Stimulated activated CD8-positive, alpha-beta memory T cell treated with anti-CD3 and anti-CD28 coated beads, Interleukin-12 subunit alpha, Interleukin-12 subunit beta, amount 100 ng/mL, for 24 hours (primary cell): ENCODE data around the gene EML6.

Source experiments
- DNase-seq: peaks from one replicate; pipeline ENCODE4 v3.0.0-alpha.2; 2020; ENCODE audit errors: extremely low read depth

Gene EML6

DNA sequence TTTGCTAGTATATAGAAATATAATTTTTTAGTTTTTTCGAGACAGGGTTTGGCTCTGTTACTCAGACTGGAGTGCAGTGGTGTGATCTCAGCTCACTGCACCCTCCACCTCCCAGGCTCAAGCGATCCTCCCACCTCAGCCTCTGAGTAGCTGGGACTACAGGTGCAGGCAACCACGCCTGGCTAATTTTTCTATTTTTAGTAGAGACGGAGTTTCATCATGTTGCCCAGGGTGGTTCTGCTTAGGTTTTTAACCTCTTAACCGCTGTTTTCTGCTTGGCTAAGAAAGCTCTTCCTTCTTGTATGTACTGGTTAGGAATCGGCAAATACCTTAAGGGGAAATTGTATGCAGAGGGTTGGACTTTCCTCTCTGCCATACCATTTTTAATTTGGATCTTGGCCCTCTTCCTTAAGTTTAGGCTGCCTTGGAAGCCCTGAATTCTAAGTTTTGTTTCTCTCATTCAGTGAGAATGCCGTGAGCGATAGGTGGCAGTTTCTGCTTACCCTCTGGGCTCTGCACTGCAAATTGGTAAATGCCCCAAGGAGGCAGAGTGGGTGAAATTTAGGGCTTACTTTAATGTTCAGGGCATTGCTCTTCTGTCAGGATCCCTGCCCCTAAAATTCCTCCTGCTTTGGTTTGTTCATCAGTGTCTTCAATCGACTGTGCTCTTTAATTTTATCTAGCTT lies 32.3 kb downstream of the EML6 start:
- no peak for DNase-seq

DNA sequence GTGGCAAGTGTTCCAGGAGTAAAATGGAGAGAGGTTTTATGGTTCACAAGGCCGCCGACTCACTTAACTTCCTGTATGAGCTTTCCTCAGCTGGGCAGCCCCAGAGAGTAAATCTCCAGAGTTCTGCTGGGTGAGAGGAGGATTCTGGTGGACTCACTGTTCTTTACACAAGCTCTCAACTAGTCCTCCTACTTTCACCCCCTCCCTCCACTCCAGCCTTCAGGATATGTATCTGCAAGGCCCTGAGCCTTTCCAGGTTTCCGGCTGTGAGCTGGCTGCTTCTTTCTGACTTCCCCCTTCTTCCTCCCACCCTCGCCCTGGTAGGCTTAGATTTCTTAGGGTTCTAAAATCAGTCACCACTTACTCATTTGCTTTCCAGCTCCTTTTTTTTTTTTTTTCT lies 34.0 kb downstream of the EML6 start:
- no peak for DNase-seq

DNA sequence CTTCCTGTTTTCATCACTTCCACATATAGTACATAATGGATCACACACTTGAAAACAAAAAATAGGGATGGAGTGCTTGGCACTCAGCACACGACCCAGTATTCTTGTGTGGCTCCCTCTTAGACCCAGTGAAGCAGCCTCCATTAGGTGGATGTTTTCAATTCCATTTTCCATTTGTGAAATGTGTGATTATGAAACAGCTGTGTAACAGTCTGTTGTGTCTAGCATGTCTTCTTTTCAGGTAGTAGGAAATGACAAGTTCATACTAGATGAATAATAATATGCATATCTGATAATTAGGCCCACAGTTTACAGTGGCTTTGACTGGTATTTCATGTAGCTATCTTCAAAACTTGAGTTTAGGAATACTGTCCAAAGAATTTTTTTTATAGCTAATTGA lies 35.5 kb downstream of the EML6 start:
- no peak for DNase-seq

DNA sequence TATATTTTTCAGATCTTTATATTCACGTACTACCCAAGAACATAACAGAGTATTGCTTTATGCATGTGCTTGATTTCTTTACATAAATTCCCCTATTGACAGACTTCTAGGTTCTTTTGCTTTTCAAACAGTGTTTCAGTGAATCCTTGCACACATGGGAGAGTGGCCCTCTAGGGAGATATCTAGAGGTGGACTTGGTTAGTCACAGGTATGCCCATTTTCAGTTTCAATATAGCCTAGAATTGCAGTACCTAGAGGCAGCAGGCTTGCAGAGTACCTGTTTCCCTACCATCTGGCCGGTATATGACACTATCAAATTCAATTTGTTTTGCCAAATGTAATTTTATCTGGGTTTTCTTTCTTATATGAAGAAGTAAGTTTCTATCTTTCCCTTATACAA lies 36.8 kb downstream of the EML6 start:
- DNase-seq: no peak

DNA sequence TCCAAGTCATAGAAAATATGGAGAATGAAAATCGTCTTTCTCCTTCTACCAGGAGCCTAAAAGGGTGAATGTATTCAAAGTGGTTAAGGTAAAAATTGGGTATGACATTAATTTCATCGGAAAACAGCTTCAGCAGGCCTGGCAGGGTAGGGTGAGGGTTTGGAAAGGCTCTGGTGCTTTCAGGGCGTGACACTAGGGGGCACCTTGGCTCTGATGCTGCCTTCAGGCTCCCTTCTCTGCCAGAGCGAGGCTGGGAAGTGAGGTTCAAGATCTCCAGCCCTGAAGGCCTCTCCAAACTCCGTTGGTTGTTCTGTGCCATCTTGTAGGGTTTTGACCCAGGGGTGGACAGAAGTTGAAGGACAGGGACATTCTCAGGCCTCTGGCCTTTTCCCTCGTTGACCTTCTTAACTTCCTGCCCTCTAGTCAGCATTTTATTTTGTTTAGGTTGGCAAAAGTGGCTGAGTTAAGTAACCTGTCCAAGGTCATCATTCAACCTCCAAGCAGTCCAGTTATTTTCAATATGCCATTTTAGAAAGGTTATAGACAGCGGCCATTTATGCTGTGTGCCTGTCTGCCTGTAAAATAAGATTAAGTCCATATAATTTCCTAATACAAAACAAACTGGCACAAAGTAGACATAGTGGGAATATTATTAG lies 40.3 kb downstream of the EML6 start:
- no peak for DNase-seq

DNA sequence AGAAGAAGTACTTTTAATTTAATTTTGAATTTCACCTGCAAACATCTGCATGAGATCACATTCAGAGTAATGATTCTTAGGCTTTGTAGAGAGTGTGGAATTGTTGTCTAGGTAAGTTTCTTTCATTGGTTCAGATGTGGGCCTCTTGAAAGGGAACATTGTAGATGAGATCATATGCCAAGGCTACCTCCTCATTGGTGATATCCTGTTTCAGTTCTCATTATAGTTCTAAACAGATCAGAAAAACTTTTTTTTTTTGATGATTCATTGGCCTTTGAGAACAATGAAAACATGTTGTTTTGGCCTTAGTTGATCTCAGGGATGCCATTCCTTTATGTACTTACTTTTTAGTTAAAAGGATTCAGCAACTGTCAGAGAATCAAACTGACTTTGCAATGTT lies 44.5 kb downstream of the EML6 start:
- no peak for DNase-seq

DNA sequence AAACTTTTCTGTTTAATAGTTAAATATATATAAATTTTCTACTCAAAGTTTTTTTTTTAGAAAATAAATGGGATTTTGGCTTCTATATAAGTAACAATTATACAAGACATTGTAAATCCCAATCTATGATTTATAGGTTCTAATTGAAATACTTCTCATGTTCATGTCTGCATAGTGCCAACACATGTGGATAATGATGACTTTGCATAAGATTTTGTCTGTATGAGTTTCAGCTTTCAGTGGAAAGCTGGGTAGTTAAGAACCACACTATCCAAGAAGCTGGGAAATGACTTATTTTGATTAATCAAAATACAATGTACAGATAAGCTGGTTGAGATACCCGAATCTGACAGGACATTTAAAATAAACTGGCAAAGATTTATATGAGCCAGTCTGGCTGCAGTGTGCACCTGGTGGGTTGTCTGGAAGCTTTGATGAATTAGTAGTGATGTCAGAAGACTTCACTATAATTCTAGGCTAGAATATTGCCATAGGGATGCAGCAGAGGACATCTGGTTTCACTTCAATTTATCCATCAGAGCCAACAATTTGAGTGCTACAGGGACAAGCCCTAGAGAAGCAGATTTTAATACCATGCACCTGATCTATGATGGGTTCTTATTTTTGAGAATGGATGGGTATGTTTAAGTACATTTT lies 45.4 kb downstream of the EML6 start:
- no peak for DNase-seq

DNA sequence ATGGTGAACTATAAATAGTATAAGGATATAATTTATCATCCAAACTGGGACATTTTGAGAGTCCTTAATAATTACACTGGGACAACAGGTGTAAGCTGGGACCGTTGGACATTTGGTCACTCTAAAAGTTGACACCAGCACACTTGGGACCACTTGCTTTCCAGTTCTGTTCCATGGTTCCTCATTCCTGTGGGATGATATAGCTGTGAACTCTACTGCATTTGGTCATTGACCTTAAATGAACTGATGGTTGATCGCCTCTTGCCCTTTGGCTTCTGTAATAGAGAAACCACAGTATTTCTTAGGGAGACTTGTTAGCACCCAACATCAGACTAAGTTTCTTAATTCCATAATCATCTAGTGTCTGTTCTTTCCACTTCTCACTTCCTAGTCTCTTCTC lies 46.7 kb downstream of the EML6 start:
- DNase-seq: no peak

DNA sequence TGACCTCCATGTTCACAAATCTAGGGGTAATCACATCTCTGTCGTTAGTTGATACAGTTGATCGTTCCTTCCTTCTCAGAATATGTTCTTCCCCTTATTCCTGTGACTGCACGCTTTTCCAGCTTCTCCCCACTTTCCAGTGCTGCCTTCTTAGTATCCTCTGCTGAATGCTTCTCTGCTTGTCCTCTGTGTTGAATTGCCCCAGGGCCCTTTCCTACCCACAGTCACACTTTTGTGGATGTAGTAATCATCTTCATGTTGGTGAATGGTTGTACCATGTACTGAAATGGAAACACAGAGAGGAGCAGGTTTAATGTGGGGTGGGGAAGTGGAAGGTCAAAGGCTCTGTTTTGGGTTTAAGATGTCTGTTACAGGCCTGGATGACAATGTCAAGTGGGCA lies 47.2 kb downstream of the EML6 start:
- DNase-seq: no peak

DNA sequence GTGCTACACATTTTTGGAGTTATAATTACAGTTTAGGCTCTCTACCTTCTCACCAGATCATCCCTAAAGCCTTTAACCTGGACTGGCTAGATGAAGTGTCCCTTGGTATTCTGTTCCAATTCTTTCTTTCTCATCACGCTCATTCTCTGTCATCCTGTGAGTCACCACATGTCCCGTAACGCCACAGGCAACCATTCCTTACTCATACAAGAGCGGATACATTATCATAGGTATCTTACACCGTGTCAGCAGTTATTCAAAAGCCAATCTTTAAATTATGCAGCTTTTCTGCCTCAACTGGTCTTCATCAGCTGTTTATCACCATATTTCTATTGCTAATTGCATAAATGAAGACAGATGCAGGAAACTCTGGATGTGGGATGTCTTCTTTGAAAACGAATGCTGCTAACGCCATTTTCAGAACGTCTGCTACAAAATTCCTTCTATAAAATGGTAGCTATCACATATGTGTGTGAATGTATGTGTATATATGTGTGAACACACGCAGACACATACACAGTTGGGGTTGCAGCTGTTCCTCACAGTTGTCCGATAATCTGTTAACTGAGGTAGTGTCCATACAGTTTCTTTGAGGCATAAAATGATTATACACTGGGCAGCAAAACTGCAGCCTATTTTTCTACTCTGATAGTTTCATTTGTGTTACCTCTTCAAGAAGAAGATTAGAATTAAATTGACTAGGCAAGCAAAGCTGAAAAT lies 47.9 kb downstream of the EML6 start:
- DNase-seq: no peak

DNA sequence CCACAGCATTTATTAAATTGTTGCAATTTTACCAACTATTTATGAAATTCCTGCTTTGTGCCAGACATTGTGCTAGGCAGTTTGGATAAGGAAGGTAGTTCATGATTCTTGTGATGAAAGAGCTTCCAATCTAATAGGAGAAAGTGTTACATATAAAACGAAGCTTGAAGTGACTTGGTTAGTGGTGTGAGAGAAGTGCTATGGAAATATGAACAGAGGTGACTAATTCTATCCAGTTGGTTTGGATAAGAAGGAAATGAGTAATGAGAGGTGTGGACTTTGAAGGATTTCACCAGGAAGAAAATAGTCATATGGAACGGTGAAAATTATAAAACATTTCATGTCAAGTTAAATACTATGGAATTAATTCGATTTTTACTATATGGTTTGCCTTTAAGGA lies 48.6 kb downstream of the EML6 start:
- no peak for DNase-seq

DNA sequence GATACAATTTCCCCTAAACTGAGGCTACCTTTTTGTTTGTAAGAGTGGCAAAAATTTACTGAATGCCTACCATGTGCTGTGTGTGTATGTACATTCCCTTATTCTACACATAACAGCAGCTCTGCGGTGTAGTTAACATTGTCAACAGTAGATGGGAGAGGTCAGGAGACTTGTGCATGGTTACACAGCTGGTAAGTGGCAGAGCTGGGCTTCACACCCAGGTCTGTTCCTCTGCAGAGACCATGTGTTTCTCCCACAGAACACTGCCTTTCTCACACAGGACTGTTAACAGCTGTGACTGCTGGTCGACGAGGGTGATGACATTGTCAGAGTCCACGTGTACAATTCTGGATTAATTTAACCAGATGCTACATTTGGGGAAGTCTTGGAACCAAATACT lies 49.1 kb downstream of the EML6 start:
- DNase-seq: no peak

DNA sequence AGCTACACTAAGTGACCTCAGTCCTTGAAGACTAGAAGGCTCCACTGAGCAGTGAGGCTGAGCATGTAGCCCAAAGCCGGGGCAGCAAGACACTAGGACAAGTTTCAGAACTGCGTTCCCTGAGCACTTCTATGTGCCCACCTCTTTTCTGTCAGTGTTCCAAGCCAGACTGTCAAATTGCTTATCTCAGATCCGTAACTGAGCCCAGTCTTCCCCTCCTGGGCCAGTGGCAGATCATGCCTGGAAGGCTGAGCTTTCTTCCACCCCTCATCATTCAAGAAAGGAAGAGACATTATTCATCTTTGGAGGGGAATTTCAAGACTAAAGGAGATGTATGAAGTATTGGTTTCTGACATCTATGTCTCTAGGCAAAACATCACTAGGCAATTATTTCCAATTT lies 49.8 kb downstream of the EML6 start:
- DNase-seq: no peak

DNA sequence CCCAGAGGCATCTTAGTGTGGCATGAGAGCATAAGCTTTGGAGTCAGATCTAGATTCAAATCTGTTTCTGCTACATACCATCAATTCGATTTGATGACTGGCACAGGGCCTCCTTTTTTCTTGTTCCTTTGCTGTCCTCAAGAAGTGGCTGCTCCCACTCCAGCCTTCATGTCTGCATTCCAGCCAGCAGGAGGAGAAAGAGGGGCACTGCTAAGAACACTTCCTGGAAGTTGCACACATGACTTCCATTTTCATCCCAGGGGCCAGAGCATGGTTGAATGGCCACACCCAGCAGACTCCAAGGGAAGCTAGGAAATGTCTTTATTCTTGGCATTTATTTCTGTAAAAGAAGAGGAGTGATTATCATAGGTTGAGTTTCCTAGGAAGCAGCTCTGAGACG lies 50.4 kb downstream of the EML6 start:
- DNase-seq: no peak

DNA sequence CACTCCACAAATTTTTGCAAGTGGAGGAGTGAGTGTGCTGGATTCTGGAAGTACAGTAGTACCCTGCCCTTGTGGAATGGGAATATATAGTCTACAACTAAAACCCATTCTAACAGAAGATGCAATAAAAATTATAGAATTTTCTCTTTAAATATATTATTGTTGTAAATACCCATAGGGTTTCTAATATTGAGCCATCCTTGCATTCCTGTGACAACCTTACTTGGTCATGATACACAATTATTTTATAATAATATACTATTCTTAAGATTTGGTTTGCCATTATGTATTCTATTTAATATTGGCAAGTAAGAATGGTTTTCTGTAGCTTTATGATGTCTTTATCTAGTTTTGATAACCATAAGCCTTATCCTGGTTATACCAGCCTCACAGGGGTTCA lies 52.2 kb downstream of the EML6 start:
- DNase-seq: no peak

DNA sequence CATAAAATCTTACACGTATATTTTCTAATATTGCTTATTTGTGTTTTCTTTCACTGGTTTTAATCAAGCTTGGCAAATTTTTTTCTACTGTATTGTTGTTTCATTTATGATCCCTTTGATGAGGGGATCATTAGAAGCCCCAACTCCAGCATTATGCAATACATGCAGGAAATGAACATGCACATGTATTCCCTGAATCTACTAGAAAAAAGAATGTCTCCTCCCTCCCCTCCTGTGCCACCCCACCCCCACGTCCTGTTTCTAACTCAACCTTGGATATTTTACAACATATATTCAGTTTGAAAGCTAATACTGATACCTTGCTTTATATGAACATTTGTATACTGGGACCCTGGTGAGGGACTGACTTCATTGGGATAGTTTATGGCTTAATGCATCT lies 53.0 kb downstream of the EML6 start:
- DNase-seq: no peak

DNA sequence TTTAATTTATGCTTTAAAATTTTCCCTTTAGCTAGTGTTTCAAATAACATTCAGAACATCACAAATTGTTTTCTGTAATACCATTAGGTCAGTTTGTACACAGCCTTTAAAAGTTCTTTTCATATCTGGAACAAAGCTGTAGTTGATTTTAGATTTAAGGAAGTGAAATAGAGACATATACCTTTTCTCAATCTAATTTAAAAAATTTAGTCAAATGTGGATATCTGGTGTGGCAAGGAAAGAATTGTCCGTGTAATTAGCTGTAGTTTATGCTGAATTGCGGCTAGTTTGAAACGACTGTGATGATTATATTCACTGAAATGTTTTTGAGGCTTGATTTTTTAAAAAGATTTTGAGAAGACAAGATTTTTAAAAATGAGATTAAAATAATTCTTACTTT lies 59.9 kb downstream of the EML6 start:
- DNase-seq: no peak

DNA sequence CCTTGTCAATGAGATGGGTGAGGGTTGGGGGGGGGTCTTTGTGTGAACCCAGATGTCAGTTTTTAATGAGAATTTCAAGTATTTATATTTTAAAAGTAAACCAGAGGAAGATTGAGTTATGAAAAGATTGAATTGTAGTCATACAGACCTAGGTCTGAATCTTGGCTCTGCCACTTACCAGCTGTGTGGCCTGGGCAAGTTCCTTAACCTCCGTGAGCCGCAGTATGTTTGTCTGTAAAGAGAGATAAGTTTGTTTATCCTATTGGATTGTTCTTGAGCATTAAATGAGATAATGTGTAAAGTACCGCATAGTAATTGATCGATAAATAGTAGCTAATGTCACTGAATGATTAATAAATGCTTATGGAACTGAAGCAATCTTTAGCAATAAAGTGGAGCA lies 63.8 kb downstream of the EML6 start:
- no peak for DNase-seq

DNA sequence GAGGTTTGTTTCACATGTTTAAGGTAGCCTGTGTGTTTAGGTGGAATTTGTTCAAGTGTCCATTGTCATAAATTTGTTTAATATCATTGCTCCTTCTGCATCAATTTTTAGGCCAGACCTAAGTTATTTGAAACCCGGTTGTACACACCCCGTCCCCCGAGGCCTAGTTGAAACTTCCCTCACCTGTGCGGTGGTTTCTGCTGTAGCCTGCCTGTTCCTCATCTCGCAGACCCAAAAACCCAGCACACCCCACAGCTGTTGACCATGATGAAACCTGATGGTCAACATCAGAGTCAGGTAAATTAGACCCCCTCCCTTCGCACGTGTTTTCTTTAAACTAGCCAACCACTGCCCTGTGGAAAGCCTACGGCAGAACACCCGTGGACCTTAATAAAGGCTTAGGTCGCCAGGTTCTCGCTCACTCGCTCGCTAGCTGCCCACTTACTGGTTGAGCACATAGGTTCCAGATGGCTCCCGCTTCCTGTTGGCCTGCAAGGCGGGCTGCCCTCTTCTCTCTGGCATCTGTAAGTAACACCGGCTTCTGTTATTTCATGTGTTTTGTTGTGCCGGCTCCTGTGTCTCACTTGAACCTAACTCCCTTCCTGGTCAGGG lies 64.4 kb downstream of the EML6 start:
- DNase-seq: no peak

DNA sequence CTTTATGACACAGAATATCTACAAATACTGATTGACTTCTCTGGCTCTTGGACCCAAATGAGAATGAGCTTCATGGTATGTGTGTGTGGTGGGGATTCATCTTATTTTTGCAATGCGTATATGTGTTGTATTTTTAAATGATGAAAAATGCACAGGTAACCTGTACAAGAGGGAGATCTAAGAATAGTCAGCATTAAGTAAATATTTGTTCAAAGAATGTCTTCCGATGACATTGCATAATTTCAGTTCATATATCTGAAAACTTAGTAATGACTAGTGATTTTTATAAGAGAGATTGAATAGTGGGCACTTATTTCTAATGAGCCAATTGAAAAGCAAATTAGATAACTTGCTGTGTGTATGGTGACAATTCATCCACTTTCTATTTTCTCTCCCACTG lies 66.4 kb downstream of the EML6 start:
- DNase-seq: no peak

DNA sequence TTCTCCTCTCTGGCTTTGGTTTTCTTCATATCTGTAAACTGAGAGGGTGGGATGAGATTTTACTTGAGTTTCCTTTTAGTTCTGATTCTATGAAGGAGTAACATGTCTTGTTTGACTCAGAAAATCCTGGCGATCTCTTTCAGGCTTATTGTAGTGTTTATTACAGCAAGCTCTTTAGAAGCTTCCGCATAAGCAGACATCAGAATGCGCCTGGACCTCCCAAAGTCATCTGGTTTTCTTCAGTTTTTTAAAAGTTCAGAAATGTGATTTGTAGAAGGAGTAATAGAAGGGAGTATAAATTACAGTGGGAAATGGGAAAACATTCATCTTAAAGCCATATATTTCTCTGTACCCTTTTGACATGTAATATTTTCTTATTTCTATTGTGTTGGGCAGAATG lies 68.4 kb downstream of the EML6 start:
- no peak for DNase-seq

DNA sequence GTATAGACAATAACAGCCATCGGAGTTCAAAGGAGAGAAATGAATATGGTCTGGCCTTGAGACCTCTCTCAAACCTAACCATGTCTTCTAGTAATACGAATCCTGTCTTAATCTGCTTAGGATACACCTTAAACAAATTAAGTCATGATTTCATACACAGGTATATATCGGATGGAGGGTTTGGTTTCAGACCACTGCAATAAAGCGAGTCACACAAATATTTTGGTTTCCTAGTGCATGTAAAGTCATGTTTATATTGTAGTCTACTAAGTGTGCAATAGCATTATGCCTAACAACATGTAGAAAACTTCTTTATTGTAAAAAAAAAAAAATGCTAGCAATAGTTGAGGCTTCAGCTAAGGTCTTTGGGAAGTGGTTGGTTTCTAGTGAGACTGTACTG lies 73.8 kb downstream of the EML6 start:
- no peak for DNase-seq
